K562 (cell line): ENCODE data around the gene ABCF2. TPM values are rescaled to one million over a fixed set of nuclear protein-coding genes. Genes with fewer than 3 reads are reported as not detected.

Experiments
- ATAC-seq: fragments of 200-7000 bp; cut with Tn5 transposase; 3 replicates; pipeline ENCODE4 v1.9.1; 2020; ENCODE audit warnings: moderate library complexity
- BruUV-seq: library from RNA; stranded (reverse); fragments of 400-500 nt; replicated peaks from 2 replicates; lab custom pipeline; 2021; lab: Mats Ljungman, UMichigan
- CTCF ChIA-PET: fragments of 300-600 bp; formaldehyde crosslinking; extraction: SDS; loops from one replicate; lab custom pipeline; 2021; ENCODE audit warnings: low intra/inter-chr PET ratio; lab: Yijun Ruan, JAX
- POLR2A ChIA-PET: fragments of 300-600, 350-650 bp; sonication (Branson Sonifier 250); formaldehyde crosslinking; extraction: SDS; loops from one replicate; lab custom pipeline; 2021; ENCODE audit warnings: antibody characterized with exemption, inconsistent platforms; lab: Yijun Ruan, JAX
- DNase-seq, 4 experiments: peaks; one replicate each; pipeline versions ENCODE4 v3.0.0 to v3.0.0-alpha.2; 2011 to 2018; ENCODE audit warnings: low spot score in 3 of 4, mixed read lengths in 3 of 4; ENCODE audit errors: extremely low read depth in 1 of 4
- FAIRE-seq: peaks from 2 replicates; lab custom pipeline; 2011; peaks lifted over from hg19 to GRCh38; lab: Jason Lieb, UNC
- H2AFZ ChIP-seq: 2 replicates; pipeline ENCODE4 v1.6.0; 2011; ENCODE audit warnings: low read depth, low read length, control low read depth, inconsistent platforms
- H3K27ac ChIP-seq: fragments of 200-600 bp; 3 replicates; pipeline ENCODE4 v1.8.0; 2011; ENCODE audit warnings: low read depth, mild to moderate bottlenecking, control low read depth, inconsistent platforms, low read length, moderate library complexity, mixed read lengths; ENCODE audit errors: extremely low read depth
- H3K27me3 ChIP-seq, 2 experiments: fragments of 300-600 bp in 1 of 2; 2 replicates in 1 of 2; 3 replicates in 1 of 2; pipeline versions ENCODE4 v1.6.0 to v1.8.0; 2011; ENCODE audit warnings: inconsistent platforms in 2 of 2, low read length in 2 of 2, mild to moderate bottlenecking in 1 of 2, mixed read lengths in 1 of 2, moderate library complexity in 1 of 2; ENCODE audit not compliant: control insufficient read depth in 2 of 2, insufficient read depth in 2 of 2
- H3K36me3 ChIP-seq: fragments of 300-600 bp; 3 replicates; pipeline ENCODE4 v1.8.0; 2011; ENCODE audit warnings: mild to moderate bottlenecking, low read length, inconsistent platforms; ENCODE audit not compliant: control insufficient read depth, insufficient read depth
- H3K4me1 ChIP-seq, 2 experiments: fragments of 200-600 bp in 1 of 2; replicated peaks in 1 of 2; 2 replicates in 1 of 2; 3 replicates in 1 of 2; pipeline versions ENCODE4 v1.5.1 to v1.8.0; 2011; ENCODE audit warnings: inconsistent platforms in 2 of 2, low read length in 2 of 2, mild to moderate bottlenecking in 1 of 2, mixed read lengths in 1 of 2, moderate library complexity in 1 of 2; ENCODE audit not compliant: control insufficient read depth in 2 of 2, insufficient read depth in 2 of 2
- H3K4me2 ChIP-seq: 2 replicates; pipeline ENCODE4 v1.6.1; 2011; ENCODE audit warnings: low read length, control low read depth, inconsistent platforms, mixed read lengths; ENCODE audit not compliant: insufficient read depth
- H3K4me3 ChIP-seq: fragments of 200-600 bp; sonication (generic), shearing (Covaris generic); 2 replicates; pipeline ENCODE4 v1.5.1; 2016; ENCODE audit warnings: control low read depth, inconsistent platforms
- H3K79me2 ChIP-seq: fragments of 200-600 bp; 3 replicates; pipeline ENCODE4 v1.8.0; 2011; ENCODE audit warnings: low read length, inconsistent platforms; ENCODE audit not compliant: control insufficient read depth, insufficient read depth
- H3K9ac ChIP-seq, 2 experiments: 2 replicates each; pipeline versions ENCODE4 v1.6.0 to v1.6.1; 2011; ENCODE audit warnings: low read depth in 2 of 2, low read length in 2 of 2, control low read depth in 1 of 2, inconsistent platforms in 1 of 2, mild to moderate bottlenecking in 1 of 2, mixed read lengths in 1 of 2; ENCODE audit not compliant: insufficient read depth in 1 of 2
- H3K9me1 ChIP-seq: one replicate; pipeline ENCODE4 v1.6.0; 2011; ENCODE audit warnings: inconsistent platforms, mild to moderate bottlenecking, low read length, moderate library complexity; ENCODE audit not compliant: control insufficient read depth, insufficient read depth
- H3K9me3 ChIP-seq: replicated peaks from 2 replicates; pipeline ENCODE4 v1.5.1; 2011; ENCODE audit warnings: low read depth, low read length, inconsistent platforms; ENCODE audit not compliant: control insufficient read depth, insufficient read depth
- H4K20me1 ChIP-seq: replicated peaks from 2 replicates; pipeline ENCODE4 v1.6.1; 2011; ENCODE audit warnings: low read length, inconsistent platforms, mixed read lengths; ENCODE audit not compliant: control insufficient read depth, insufficient read depth
- CHD1 ChIP-seq: fragments of 200-600 bp; sonication (generic); IDR thresholded peaks from one replicate; pipeline ENCODE4 v1.6.1; 2012; ENCODE audit warnings: mild to moderate bottlenecking, moderate library complexity, low read length, inconsistent platforms
- MCM7 ChIP-seq, 2 experiments: fragments of 450-650 bp; IDR thresholded peaks; 2 replicates each; pipeline ENCODE4 v1.6.1; 2016 to 2018
- POLR2AphosphoS2 ChIP-seq: IDR thresholded peaks from 2 replicates; pipeline ENCODE4 v1.6.1; 2012; ENCODE audit warnings: low read length, improper control_type of control experiment
- POLR2G ChIP-seq: fragments of 200-400 bp; formaldehyde crosslinking; IDR thresholded peaks from 2 replicates; pipeline ENCODE4 v1.6.1; 2017; ENCODE audit warnings: low read depth, mild to moderate bottlenecking, antibody characterized with exemption, low read length, moderate library complexity
- POLR2H ChIP-seq: IDR thresholded peaks from 2 replicates; pipeline ENCODE4 v1.6.1; 2016; ENCODE audit warnings: missing genetic modification characterization, low read depth, mild to moderate bottlenecking, control low read depth, missing compliant biosample characterization, moderate library complexity
- ZNF740 ChIP-seq, 3 experiments: fragments of 200-800 bp in 1 of 3; sonication (Bioruptor generic) in 1 of 3; sonication (generic) in 1 of 3; formaldehyde crosslinking in 1 of 3; IDR thresholded peaks; 2 replicates each; pipeline versions ENCODE4 v1.6.1 to v1.8.0; 2016 to 2022; ENCODE audit warnings: mild to moderate bottlenecking in 2 of 3, missing compliant biosample characterization in 2 of 3, missing genetic modification characterization in 2 of 3, missing genetic modification reagents in 1 of 3
- WGBS: fragments of 100-300 bp; shearing (Covaris generic); methylation state at CpG from one replicate; pipeline ENCODE4 v1.1.6; 2016; ENCODE audit warnings: low coverage, mixed read lengths; ENCODE audit not compliant: insufficient coverage; ENCODE audit errors: missing lambda C conversion rate; 5-methylcytosine and 5-hydroxymethylcytosine counted together
- in situ Hi-C: fragments of 300-500 bp; cut with MboI; formaldehyde crosslinking; loops from 4 replicates; pipeline ENCODE4 v1.15.0; 2018; ENCODE audit warnings: inconsistent platforms, mixed read lengths
- intact Hi-C: fragments of 100-400 bp; cut with micrococcal nuclease; formaldehyde crosslinking; loops from 2 replicates; pipeline ENCODE4 v1.14.2; 2022
- polyA plus RNA-seq, 8 experiments: library from polyadenylated mRNA; depleted of rRNA in 4 of 8; stranded (reverse) in 5 of 8; unstranded in 3 of 8; fragments of >200 nt; fragmentation: Nextera tagmentation in 2 of 8; fragmentation: Illumina TruSeq in 1 of 8; extraction: Ambion mirVana in 2 of 8; extraction: Trizol in 1 of 8; gene quantifications; 2 replicates each; pipeline versions ENCODE4 v1.2.1 to v1.2.3, GENCODE V29; 2011 to 2014; ENCODE audit warnings: inconsistent platforms in 1 of 8, missing spikeins in 1 of 8
- total RNA-seq, 7 experiments: library from RNA; depleted of rRNA in 6 of 7; stranded (reverse); fragments of >200 nt in 6 of 7; fragmentation: Illumina TruSeq in 2 of 7; extraction: Trizol in 2 of 7; gene quantifications; 2 replicates each; pipeline versions ENCODE4 v1.2.1 to v1.2.3, GENCODE V29; 2011 to 2021; ENCODE audit warnings: low replicate concordance in 1 of 7

The ABCF2 gene
- total and polyA plus RNA-seq, 9 of the 15 experiments (the other 6 are each of a cell fraction or from before 2014, with no cell fraction given): 62.1 to 224 (median 113) TPM

GRCh38 chr7:151210087-151210854 is 16.7 kb downstream of the ABCF2 start, which contains the start of gene H2BK1:
H2BK1 (minus strand) TSS chr7:151210488; CDS start chr7:151210318, 170 bp downstream.
- Histone ChIP-seq H3K4me1 (peaks cover 10 to 15% of the 10 kb centered on the region in 2 experiments), H3K9me1 (no peaks in the 10 kb centered on the region), H2AFZ (no peak within 1 kb of the TSS), H4K20me1 (peaks cover 37% of the 10 kb centered on the region), H3K4me3 (no peak within 1 kb of the TSS), H3K4me2 (no peak within 1 kb of the TSS), H3K9ac (no peak within 1 kb of the TSS), H3K27ac (no peak within 1 kb of the TSS), H3K27me3 (peaks cover 7 to 9% of the 10 kb centered on the region in 2 experiments; a peak in 4 of 5 replicates), H3K36me3 (peaks cover 34% of the 10 kb centered on the region), H3K79me2 (no peaks in the 10 kb centered on the region), H3K9me3 (no peaks in the 10 kb centered on the region)
- CTCF ChIA-PET: no interaction called here
- ATAC-seq: no peak
- BruUV-seq: no TSS peak
- no peak for FAIRE-seq
- WGBS: 77% methylated on average over 17 of the region's 17 CpGs
- in situ Hi-C loops: no loop called here
- POLR2A ChIA-PET: interaction anchor here (0.6 to 3.9 kb wide), 7 partner anchors 10 to 65 kb away, joined by 3 to 12 read pairs (median 6); partner anchors contain the start of genes ABCF2 and CHPF2
- intact Hi-C loops: no loop called here
- TF ChIP-seq POLR2G (0 out of 2 replicates have a peak, but pooled peaks have one; percentile 33), MCM7 (IDR thresholded peaks at IDR 0.05) (no peak), POLR2H (tag) (no peak), POLR2AphosphoS2 (peak; percentile 30; the same call in 1 of the 2 replicates), ZNF740 (CRISPR knock-in tag; IDR thresholded peaks at IDR 0.05) (no peak), ZNF740 (tag; IDR thresholded peaks at IDR 0.05) (0 out of 4 replicates have a peak, but pooled peaks of 1 of the 2 experiments have one; percentile 31), CHD1 (no peak)
- DNase-seq: no peak
